HUDEP-2 (cell line): Measurements from ENCODE around the gene FCN2.

Experiments used
- DNase-seq, 76 experiments: peaks; one replicate each; lab custom pipeline; 2025; ENCODE audit not compliant: unreplicated experiment in 76 of 76; lab: John Stamatoyannopoulos, UW

Gene FCN2

DNA sequence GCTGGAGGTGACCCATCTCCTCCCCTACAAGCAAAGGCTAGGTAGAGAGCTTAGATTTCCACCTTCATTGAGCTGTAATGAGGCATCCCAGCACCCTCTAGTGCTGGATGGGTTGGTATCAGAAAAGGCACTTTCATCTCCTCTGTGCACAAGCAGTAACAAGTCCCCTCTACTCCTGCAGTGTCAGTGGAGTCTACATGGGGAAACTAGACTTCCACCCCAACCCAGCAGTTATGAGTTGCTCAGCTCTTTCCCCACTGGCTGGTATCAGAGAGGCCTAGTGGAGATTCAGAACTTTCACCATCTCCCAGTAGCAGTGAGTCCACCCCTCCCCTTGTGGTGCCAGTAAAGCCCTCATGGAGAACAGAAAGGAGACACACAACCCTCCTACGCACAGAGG, 19.2 kb downstream of the FCN2 start:
- DNase-seq, result no peak

DNA sequence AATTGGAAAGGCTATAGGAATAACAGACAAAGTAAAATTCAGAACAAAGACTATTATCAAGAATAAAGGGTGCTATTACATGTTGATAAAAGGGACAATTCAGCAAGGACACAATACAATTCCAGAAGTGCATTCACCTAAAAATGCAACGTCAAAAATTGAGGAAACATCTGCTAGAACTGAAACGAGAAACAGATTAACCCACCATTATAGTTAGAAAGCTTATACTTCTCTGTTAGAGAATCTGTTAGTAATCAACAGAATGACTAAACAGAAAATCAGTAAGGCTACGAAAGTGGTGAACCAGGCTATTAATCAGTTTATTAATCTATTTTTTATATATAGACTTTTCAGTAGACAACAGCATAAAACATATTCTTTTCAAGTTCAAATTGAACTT, 22.3 kb downstream of the FCN2 start:
- DNase-seq, result no peak

DNA sequence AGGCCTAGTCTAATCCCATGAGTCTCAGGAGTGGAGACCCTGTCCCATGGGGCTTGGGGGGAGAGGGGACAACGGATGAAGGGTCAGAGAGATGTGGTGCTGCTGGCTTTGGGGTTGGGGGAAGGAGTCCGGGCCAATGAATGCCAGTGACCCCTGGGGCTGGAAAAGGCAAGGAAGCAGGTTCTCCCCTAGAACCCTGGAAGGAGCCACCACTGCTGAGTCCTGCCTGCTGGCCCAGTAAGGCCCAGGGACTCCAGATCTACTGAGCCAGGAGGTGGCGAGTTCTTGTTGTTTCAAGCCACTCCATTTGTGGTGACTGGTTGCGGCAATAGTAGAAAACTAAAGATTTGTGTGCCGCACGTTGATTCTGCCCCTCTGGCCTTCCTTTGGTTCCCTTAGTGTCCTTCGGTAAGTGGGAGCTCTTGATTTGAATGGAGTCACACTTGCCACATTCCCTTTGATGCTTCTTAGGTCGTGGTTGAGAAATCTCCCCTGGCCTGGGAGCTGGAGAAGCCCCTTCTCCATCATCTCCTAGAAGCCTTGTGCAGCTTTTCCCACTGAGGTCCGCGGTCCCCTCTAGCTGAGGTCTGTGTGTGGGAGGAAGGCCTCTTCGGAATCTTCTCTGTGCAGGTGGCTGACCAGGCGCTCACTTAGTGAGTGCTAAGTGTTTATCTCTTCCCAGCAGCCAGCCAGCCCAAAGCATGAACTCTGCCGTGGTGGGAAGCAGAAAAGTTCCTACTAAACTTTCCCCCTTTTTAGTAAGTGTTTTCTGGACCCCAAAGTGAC, 28.1 kb downstream of the FCN2 start:
- no peak for DNase-seq

DNA sequence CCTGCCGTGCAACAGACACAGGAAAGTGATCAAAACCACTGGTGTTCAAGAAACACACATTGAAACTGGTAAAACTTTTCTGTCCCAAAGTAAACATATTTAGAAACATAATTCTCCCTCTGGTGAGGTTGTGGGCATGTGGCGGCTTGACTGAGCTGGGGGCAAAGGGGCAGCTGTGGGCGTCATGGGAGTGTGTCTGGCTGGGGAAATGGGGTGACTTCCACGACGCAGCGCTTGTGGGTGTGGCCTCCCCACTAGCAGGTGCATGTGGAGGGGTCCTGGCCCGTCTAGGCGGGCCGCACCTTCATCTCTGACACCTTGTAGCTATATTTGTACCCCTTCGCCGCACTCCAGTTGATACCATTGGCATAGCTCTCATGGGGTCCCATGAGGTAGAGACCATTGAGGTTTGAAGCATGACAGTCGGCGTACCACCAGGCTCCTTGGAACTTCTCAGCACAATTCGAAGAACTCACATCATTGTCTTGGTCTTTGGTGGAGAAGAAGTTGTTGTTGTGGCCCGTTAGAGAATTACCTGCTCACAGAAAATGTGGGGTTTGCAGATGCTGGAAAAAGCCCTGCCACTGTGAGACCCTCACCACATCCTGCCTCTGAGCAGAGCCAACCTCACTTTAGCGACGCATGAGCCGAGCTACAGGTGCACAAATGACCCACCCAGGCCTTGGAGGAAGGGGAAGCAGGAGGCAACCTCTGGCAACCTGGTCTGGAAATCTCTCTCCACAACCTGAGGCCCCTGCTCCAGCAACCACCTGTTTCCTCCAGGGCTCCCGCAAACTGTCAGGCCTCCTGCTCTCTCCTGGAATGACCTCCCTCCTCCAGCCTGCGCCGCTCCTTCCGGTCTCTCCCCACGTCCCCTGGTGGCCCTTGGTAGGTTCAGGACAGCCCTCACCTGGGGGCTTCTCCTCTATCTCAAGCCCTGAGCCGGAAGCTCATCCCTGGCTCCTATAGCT, 29.2 kb downstream of the FCN2 start:
- DNase-seq, result no peak

DNA sequence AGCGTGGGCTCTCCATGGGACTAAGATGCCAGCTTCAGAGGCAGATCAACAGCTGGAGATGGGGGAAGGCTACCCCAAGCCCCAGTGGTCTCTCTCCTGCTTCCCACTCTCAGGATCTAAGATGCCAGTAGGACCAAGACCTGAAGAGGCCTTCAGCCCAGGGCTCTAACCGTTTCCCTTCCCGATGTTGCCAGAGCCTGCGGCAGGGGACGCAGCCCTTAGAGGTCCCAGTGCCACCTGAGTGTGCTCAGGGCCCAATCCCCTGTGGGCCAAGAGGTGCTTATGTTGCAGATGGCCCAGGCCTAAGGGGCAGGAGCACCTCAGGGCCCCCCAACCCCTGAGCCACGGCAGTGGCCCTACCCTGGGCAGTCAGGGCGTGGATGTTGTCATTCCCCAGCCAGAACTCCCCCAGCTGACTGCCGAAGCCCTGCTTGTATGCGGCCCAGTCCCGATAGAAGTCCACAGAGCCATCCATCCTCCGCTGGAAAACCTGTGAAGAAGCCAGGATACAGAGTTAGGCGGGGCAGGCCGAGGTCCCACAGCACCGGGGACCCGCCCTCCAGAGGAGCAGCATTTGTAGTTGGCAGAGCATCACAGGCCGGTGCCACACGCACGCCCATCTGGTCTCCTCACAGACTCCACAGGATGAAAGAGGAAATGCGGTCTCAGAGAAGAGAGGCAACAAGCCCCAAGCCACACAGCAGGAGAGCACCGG, 31.7 kb downstream of the FCN2 start:
- no peak for DNase-seq

DNA sequence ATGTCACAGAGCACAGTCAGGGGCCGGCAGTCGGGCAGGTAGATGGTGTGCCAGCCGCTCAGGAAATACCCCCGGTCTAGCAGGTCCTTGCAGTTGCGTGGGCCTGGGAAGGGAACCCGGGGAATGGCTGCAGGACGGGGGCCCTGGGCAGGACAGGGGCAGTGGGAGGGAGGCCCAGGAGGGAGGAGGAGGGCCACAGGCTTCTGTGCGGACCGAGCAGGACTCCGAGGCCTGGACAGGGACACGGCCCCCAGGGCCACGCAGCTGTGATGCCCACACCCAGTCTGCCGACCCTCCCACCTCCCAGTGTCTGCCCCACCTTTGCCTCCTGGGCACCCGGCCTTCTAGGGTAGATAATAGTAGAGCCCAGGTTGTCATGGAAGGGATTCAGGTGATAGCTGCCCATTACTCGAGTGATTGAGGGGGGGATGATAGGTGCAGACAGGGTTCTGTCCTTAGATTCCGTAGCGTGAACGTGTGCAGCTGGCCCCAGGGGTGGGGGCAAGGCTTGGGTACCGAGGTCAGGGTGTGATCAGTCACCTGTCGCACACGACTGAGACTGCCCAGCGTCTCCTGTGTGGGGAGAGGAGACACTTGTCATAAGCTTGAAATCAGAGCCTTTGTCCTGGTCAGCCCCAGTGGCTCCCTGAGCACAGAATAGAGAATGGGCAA, 32.6 kb downstream of the FCN2 start:
- DNase-seq, result no peak

DNA sequence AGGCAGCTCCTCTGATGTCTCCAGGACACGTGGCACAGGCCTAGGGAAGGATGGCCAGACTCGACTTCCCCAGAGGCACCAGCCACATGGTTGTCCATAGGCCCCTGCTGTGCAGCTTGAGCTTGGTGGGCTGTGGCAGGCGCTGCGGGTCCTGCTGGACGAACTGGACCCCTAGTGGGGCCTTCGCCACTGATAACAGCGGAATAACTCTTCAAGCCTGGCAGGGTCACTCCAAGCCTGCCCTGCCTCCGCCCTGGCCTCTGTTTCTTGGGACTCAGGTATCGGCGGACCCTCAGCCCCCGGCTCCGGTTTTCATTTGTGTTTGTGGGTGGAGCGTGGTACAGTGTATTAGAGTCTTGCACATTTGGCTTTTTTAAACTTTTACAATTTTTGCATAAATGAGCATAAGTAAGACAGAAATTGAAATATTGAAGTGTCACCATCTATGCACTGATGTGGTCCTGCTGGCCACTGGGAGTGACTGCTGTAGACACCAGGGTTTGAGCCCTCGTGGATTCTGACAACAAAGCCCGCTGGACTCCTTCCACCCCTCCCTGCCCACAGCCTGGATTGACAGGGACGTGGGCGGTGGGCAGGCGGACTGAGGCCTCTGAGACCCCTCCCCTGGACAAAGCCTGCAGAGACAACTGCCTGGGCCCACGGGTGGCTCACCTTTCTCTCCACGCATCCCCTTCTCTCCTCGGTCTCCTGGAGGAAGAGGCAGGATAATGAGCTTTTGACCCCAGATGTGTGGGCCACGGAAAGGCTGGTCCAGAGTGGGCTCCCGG, 33.3 kb downstream of the FCN2 start:
- no peak for DNase-seq

DNA sequence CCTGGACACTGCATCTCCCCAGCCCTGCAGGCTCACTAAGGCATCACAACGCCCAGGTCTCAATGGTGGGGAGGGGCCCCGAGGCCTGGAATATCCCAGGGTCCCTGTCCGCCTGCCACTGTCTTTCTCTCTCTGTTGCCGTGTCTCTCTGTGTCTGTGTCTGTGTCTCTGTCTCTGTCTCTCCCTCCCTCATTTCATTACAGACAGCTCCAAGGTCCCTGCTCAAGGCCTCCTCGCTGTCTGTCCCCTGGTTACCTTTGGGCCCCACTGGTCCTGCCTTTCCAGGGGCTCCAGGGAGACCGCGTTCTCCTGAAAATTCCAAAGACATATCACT, 33.9 kb downstream of the FCN2 start:
- no peak for DNase-seq

DNA sequence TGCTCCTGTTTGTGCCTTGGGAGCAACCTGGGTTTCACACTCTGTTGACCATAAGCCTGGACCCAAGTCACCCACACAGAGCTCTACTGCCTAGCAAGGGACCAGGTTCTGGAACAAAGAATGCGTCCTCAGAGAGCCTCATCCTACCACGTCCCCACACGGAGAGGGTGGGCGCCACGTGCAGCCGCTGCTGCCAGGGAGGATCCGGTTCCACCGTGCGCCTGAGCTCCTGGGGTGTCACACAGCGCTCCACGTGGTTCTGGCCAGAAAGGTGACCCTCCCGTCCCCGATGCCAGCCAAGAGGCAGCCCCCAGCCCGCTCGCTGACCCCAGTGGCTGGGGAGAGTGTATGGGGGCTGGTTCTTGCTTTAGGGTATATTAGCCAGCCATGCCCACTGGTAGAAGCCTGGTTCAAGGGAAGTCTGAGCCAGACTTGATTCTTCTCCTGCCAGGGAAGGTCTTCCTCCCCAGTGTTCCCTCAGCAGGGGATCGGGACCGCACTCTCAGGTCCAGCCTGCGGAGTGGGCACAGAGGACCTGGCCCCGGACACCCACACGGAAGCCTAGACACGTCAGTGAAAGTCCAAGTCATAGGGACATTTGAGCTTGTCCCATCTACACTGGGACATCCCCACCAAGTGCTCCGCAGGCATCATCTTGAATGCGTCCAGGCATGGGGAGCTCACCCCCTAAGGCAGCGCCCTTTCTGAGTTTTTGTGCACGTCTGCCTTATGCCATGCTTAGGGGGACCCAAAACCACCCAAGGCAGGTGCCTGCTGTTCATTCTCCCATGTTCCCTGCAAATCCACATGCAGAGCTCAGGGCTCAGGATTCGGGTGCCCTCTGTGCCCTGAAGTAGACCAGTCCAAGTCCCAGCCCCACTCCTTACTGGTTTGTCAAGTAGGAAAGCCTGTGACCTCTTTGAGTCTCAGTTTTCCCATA, 34.7 kb downstream of the FCN2 start:
- no peak for DNase-seq

DNA sequence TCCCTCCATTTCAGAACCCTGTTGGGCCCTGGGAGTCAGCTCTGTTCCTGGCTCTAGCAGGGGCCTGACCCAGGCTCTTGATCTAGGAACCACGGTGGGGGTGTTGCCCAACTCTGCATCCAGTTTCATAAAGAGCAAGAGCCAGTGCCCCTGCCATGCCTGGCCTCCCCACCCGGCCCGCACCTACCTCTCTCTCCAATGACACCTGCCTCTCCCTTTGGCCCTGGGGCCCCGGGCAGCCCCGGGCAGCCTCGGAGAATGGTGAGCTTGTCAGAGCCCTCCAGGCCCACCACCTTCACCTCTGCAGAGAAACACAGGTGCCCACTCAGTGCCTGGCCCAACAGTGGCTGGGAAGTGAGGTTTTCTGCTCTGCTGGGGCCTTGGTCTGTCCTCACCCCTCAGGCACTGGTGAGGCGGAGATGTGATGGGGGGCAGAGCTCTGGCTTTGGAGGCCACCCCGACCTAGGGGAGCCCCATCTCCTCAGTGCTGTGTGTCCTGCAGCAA, 35.6 kb downstream of the FCN2 start:
- DNase-seq, result no peak

DNA sequence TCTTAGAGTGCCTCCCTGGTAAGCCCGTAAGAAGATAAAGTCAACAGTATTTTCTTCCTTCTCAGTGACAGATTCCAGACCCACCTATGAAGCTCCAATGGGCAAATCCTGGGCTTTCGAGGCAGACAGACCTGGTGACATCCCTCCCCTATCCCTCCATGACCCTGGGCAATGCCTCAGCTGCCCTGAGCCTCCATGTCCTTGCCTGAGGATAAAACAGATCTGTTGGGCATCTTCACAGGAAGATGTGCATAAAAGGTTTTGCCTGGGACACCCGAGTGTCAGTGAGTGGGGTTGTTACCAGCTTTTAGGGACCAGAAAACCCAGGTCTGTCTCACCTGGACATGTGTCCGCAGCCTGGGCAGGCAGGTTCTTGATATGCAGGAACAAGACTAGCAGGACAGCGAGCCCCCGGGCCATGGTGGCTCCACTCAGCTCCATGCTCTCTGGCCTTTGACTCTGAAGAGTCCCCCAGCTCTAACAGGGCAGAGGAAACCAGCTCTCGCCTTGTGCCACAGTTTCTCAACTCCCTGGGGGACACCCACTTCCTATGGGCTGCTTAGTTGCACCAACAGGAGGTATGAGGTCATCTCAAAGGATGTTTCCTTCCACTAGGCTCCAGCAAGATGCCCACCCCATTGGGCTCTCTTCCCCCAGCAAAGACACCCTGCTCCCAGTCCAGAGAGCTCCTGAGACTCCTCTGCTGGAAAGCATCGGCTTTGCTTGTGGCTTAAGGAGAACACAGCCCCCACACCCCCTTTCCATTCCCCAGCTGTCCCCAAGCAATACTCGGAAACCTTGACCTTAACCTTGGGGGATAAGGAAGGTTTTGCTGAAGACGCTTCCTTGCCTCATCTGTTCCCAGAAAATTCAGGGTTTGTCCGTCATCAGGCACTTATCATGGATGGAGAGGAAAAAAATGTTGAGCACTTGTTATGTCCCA, 37.1 kb downstream of the FCN2 start, which contains the start of gene FCN1:
Gene FCN1, minus strand, starts transcription at position 482 of the 943 bp plus-strand sequence. Its CDS starts 41 bp downstream, at position 441.
- no peak for DNase-seq

DNA sequence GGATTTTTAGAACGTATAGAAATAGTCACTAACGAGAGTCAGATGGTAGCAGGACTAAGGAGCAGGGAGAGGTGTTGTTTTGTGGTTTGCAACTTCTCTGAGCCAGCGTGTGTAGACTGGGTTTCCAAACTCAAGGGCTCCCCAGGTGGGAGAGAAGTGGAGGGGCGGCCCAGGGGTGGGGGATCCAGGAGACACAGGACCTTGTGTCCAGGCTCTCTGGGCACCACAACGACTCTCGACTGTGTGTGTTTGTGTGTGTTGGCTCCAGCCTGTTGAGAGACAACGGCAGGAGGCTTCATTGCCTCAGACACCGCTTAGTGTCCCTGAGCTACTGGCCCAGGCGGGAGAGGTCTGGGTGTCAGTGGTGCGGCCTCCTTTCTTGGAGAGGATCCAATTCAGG, 38.0 kb downstream of the FCN2 start:
- no peak for DNase-seq

DNA sequence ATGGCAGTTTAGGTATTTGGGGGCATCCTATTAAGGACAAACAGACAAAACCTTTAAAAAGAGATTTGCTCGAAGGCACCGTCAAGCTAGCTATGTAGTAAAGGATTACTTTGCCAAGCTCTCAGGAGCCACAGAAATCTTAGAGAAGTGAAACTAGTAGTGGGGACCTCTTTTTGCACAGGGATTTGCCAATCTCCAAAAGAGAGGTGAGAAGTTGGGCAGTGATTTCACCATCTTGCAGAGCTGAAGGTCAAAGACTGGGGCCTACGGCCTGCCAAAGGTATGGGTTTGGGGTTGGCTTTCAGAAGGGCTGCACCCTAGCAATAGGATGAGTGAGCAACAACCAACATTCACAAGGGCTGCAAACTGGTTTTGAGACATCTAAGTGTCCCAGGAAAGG, 38.7 kb downstream of the FCN2 start:
- DNase-seq, result no peak

DNA sequence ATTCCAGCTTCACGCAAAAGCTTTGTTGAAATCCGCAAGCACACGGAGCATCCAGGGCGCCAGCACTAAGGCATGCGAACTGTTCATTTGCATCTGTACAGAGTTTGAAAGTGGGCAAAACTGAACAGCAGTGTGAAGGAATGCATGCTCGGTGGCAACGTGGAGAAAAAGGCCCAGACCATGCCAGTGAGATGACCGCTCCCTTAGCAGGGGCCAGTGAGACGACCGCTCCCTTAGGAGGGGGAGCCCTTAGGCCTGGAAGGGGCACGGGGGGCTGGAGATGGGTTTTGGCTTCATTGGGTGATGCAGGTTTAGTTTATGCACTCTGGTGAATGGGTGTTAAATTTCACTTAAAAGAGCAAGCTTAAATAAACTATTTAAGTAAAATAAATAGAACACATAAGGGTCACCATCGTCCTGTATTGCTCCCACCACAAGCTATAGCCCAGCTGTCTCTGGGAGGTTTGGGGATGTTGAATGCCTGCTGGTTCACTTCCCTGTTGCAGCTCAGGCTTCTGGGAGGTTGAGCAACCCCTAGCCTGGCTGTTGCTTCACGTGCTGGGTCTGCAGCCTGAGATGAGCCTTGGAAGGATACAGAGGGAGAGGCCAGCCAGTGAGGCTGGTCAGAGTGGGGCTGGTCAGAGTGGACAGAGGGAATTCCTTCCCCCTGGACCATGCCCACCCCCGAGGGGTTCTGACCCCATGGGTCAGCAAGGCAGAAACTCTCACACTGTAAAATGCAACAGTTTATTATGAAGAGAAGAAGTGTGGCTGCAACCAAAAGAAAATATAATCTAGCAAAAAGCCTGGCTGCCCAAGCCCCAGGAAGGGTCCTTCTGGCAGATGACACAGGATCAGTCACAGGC, 41.7 kb downstream of the FCN2 start:
- DNase-seq, result no peak

DNA sequence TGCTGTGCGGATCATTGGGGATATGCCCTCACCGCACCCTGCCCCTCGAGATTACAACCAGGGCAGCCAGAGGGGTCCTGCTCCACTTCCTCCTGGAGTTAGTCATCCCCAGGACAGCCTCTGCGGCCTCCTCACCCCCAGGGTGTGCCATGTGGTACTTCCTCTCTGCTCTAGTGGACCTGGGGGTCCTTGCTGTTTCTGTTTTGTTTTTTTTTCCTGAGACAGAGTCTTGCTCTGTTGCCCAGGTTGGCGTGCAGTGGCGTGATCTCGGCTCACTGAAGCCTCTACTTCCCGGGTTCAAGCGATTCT, 42.3 kb downstream of the FCN2 start:
- DNase-seq, result no peak

DNA sequence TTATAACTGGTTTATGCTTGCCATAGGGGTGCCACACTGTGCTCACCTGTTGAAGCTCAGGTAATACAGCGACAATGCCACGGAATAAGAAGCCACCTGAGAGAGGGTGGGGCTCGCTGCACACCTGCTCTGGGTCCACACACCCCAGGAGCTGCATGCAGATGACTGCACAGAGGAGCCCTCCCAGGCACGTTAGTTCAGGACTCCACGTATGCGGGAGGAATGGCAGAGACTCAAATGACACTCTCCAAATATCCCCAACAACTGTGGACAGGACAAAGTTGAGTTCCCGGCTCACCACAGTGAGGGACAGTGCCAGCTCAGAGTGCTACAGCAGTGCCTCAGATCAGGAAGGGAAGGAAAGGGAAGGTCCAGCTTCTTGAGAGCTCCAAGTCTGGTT, 42.9 kb downstream of the FCN2 start:
- no peak for DNase-seq

DNA sequence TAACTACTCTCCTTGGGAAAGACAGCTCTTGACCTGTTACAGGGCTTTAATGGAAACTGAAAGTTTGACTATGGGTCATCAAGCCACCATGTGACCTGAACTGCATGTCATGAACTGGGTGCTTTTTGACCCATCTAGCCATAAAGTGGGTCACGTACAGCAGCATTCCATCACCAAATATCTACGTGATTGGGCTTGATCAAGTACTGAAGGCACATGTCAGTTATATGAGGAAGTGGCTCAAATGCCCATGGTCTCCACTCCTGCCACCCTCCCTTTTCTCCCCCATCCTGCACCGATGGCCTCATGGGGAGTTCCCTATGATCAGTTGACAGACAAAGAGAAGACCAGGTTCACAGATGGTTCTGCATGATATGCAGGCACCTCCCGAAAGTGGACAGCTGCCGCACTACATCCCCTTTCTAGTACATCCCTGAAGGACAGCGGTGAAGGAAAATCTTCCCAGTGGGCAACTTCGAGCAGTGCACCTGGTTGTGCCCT, 44.5 kb downstream of the FCN2 start:
- DNase-seq, result no peak
